Measurements from ENCODE around the gene UBE3A. TPM values are rescaled to one million over a fixed set of nuclear protein-coding genes. Genes with fewer than 3 reads are reported as not detected.
A peak's percentile ranks its signal among the peaks of the same experiment; 100 is the strongest.

UBE3A gene
- total RNA-seq, 1 donor, result 91.2 TPM

DNA sequence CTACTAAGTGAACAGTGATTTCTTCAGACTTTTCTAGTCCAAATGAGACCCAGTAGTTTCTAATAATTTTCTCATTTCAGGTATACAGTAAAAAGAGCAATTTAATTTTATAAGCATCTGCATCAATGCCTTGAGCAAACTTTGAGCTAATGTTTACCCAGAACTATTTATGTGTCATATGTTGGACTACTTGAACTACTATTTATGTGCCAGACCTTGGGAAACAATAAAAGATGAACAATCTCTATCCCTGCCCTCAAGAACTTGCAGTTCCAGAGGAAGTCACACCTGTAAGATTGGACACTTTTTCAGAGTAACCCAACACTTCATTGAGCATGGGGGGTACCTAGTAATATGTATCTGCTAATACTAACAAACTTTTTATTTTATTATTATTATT lies 2.3 kb upstream of the UBE3A start:
- Histone ChIP-seq H3K27ac (ENCODE audit: low read depth, low read length) (no peak overlapping the region), H3K36me3 (ENCODE audit: insufficient read depth, low read length) (no peaks in the 10 kb centered on the region), H4K20me1 (ENCODE audit: insufficient read depth, low read length) (peaks cover 20% of the 10 kb centered on the region), H3K4me1 (ENCODE audit: insufficient read depth, low read length) (peaks cover 16% of the 10 kb centered on the region), H3K9me3 (ENCODE audit: low read depth, low read length) (no peaks in the 10 kb centered on the region), H3K4me2 (ENCODE audit: insufficient read depth, low read length) (no peak overlapping the region), H3K4me3 (ENCODE audit: insufficient read depth, low read length) (no peak overlapping the region), H3K27me3 (ENCODE audit: insufficient read depth, low read length) (no peaks in the 10 kb centered on the region), H3K79me2 (ENCODE audit: insufficient read depth, low read length) (peaks cover 32% of the 10 kb centered on the region), H2AFZ (ENCODE audit: low read length) (no peak overlapping the region)
- TF ChIP-seq CTCF (IDR thresholded peaks at IDR 0.05; ENCODE audit: extremely low read depth, low read depth, low read length), result no peak
- DNase-seq (ENCODE audit: insufficient read length, low spot score, missing footprints), result no peak

GRCh38 chr15:25439369-25439836 lies 579 bp upstream of the UBE3A start:
- Histone ChIP-seq H3K4me2 (ENCODE audit: insufficient read depth, low read length) (peak overlapping the region; percentile 99), H3K4me1 (ENCODE audit: insufficient read depth, low read length) (peaks cover 16% of the 10 kb centered on the region), H3K79me2 (ENCODE audit: insufficient read depth, low read length) (peaks cover 49% of the 10 kb centered on the region), H2AFZ (ENCODE audit: low read length) (peak overlapping the region; percentile 100), H4K20me1 (ENCODE audit: insufficient read depth, low read length) (peaks cover 37% of the 10 kb centered on the region), H3K27ac (ENCODE audit: low read depth, low read length) (peak overlapping the region; percentile 87), H3K9me3 (ENCODE audit: low read depth, low read length) (no peaks in the 10 kb centered on the region), H3K4me3 (ENCODE audit: insufficient read depth, low read length) (peak overlapping the region; percentile 94), H3K27me3 (ENCODE audit: insufficient read depth, low read length) (no peaks in the 10 kb centered on the region), H3K36me3 (ENCODE audit: insufficient read depth, low read length) (no peaks in the 10 kb centered on the region)
- no peak for TF ChIP-seq CTCF (IDR thresholded peaks at IDR 0.05; ENCODE audit: extremely low read depth, low read depth, low read length)
- DNase-seq (ENCODE audit: insufficient read length, low spot score, missing footprints), result no peak

DNA sequence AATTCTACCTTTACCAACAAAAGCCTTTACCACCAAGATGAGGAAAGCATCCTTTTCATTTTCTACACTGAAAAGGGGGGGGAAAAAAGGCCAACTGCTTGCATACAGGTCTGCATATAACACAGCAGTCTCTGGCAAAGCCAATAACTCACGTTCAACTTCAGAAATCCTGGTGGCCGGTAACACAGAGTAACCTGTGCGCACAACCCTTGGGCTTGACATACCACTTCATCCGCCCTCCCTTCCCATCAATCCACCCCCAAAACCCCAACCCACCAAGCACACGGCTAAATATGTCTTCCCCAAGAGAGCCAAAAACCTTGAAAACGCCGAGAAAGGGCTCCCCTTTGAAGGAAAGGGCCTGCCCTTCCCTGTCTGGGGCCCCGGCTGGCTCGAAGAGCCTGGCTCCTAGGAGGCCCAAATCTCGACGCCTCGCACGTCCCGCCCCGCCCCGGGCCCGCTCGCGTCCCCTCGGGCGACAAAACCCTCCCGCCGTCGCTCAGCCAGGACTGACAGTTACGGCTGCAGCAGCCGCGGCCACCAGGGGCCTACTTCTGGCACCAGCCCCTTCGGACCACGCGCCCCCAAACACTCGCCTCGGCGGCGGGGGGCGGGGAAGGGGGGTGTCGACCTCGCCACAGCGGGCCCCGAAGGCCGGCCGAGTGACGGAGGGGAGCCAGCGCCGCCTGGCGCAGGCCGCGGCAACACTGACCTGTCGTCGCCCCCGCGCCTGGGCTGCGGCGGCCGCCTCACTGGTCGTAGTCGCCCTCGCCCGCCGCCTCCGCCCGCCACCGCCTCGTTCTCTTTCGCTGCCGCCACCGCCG lies 835 bp downstream of the UBE3A start:
- Histone ChIP-seq H4K20me1 (ENCODE audit: insufficient read depth, low read length) (peaks cover 48% of the 10 kb centered on the region), H3K79me2 (ENCODE audit: insufficient read depth, low read length) (peaks cover 63% of the 10 kb centered on the region), H3K27me3 (ENCODE audit: insufficient read depth, low read length) (no peaks in the 10 kb centered on the region), H2AFZ (ENCODE audit: low read length) (peak overlapping the region; percentile 89), H3K27ac (ENCODE audit: low read depth, low read length) (peak overlapping the region; percentile 87), H3K4me1 (ENCODE audit: insufficient read depth, low read length) (peaks cover 23% of the 10 kb centered on the region), H3K4me3 (ENCODE audit: insufficient read depth, low read length) (peak overlapping the region; percentile 94), H3K9me3 (ENCODE audit: low read depth, low read length) (no peaks in the 10 kb centered on the region), H3K36me3 (ENCODE audit: insufficient read depth, low read length) (no peaks in the 10 kb centered on the region), H3K4me2 (ENCODE audit: insufficient read depth, low read length) (peak overlapping the region; percentile 97)
- DNase-seq (ENCODE audit: insufficient read length, low spot score, missing footprints), result peak; percentile 93
- peak; percentile 25 for TF ChIP-seq CTCF (IDR thresholded peaks at IDR 0.05; ENCODE audit: extremely low read depth, low read depth, low read length)

- no peak for DNase-seq (ENCODE audit: insufficient read length, low spot score, missing footprints)
- H3K4me1 ChIP-seq (ENCODE audit: insufficient read depth, low read length), result peaks cover 27% of the 10 kb centered on the region
- no peak overlapping the region for H3K27ac ChIP-seq (ENCODE audit: low read depth, low read length)
- peaks cover 76% of the 10 kb centered on the region for H3K79me2 ChIP-seq (ENCODE audit: insufficient read depth, low read length)
- no peaks in the 10 kb centered on the region for H3K9me3 ChIP-seq (ENCODE audit: low read depth, low read length)
- peak overlapping the region; percentile 97 for H3K4me2 ChIP-seq (ENCODE audit: insufficient read depth, low read length)
- no peak for TF ChIP-seq CTCF (IDR thresholded peaks at IDR 0.05; ENCODE audit: extremely low read depth, low read depth, low read length)
- H3K4me3 ChIP-seq (ENCODE audit: insufficient read depth, low read length), result no peak overlapping the region
- no peaks in the 10 kb centered on the region for H3K36me3 ChIP-seq (ENCODE audit: insufficient read depth, low read length)
- H3K27me3 ChIP-seq (ENCODE audit: insufficient read depth, low read length), result no peaks in the 10 kb centered on the region
- no peak overlapping the region for H2AFZ ChIP-seq (ENCODE audit: low read length)
- H4K20me1 ChIP-seq (ENCODE audit: insufficient read depth, low read length), result peaks cover 55% of the 10 kb centered on the region
Measured at GRCh38 chr15:25436707-25437106, 2.1 kb downstream of the UBE3A start.

All from osteoblast (primary cell).